Activated CD8-positive, alpha-beta memory T cell treated with anti-CD3 and anti-CD28 coated beads for 1 hour (primary cell): Measurements from ENCODE around the gene MOCOS.
"Not testable (repeated sequence)": the region's sequence is repeated elsewhere in the genome, so short reads cannot be mapped to it uniquely, and the experiment has no call there.

Source experiments
- DNase-seq, 2 donors: peaks; one replicate each; pipeline ENCODE4 v3.0.0-alpha.2; 2020; ENCODE audit warnings: low read depth in 1 of 2; ENCODE audit errors: extremely low read depth in 1 of 2

Gene MOCOS

GRCh38 chr18:36197511-36198166, 10.3 kb downstream of the MOCOS start:
- DNase-seq = no peak

DNA sequence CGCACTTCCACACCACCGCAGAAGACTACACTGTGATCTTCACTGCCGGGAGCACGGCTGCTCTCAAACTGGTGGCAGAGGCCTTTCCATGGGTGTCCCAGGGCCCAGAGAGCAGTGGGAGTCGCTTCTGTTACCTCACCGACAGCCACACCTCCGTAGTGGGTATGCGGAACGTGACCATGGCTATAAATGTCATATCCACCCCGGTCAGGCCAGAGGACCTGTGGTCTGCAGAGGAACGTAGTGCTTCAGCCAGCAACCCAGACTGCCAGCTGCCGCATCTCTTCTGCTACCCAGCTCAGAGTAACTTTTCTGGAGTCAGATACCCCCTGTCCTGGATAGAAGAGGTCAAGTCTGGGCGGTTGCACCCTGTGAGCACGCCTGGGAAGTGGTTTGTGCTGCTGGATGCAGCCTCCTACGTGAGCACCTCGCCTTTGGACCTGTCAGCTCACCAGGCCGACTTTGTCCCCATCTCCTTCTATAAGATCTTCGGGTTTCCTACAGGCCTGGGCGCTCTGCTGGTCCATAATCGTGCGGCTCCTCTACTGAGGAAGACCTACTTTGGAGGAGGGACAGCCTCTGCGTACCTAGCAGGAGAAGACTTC, 12.5 kb downstream of the MOCOS start:
- DNase-seq = no peak

GRCh38 chr18:36200354-36200771, 13.1 kb downstream of the MOCOS start:
- no peak for DNase-seq

DNA sequence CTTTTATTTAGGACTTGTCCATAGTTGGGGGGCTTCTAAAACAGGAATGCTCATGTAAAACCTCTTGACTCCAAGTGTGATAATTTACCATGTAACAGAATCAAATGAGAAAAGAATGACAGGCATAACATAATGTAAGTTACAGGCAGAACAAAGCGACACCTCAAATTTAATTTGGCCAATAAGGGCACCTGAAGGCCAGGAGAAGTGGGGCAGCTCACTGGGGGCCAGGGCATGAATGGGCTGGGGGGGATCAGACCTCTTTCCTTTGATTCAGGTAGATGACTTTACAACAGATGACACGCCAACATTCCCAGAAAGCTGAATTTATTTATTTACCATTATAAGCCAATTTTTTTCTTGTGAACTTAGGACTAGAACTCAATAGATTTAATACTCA, 14.5 kb downstream of the MOCOS start:
- no peak for DNase-seq

- no peak for DNase-seq
Observed at GRCh38 chr18:36203360-36203895, 16.1 kb downstream of the MOCOS start.

DNA sequence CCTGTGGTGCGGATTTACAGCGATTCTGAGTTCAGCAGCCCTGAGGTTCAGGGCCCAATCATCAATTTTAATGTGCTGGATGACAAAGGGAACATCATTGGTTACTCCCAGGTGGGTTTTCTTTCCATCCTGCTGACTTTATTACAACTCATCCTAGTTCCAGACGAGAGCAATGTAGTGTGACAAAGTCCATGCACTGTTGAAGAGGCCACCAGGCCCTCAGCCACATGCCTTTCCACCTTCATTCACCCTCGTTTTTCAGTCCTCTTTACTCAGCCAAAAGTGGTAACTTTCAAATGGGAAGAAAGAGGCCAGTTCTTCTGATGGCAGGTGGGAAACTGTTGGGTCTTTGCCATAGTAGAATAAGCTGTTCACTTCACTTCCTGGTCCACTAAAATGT, 17.9 kb downstream of the MOCOS start:
- no peak for DNase-seq

- no peak for DNase-seq
Observed at GRCh38 chr18:36207303-36207702, 20.0 kb downstream of the MOCOS start.

DNA sequence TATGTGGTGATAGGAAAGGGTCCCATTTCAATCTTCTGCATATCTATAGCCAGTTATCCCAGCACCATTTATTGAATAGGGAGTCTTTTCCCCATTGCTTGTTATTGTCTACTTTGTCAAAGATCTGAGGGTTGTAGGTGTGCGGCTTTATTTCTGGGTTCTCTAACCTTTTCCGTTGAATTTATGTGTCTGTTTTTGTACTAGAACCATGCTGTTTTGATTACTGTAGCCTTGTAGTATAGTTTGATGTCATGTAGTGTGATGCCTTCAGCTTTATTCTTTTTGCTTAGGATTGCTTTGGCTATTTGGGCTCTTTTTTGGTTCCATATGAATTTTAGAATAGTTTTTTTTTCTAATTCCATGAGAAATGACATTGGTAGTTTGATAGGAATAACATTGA, 20.7 kb downstream of the MOCOS start:
- not testable (repeated sequence) for DNase-seq

DNA sequence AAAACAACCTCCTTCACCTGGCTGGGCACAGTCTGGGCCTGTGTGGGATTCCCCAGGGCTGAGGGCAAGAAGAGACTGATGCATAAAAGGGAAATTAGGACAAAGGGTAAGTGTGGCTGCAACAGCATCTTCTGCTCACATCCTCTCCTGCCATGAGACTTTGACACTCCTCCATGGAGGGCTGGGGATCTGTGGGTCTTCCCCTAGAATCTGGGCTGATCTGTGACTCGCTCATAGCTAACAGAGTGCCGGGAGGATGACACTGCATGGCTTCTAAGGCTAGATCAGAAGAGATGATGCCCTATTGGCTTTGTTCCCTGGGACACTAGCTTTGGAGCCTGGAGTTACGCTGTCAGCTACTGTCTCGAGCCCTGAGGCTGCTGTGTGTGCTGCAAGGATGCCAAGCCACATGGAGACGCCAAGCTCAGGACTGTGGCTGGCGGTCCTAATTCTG, 24.3 kb downstream of the MOCOS start:
- no peak for DNase-seq

DNA sequence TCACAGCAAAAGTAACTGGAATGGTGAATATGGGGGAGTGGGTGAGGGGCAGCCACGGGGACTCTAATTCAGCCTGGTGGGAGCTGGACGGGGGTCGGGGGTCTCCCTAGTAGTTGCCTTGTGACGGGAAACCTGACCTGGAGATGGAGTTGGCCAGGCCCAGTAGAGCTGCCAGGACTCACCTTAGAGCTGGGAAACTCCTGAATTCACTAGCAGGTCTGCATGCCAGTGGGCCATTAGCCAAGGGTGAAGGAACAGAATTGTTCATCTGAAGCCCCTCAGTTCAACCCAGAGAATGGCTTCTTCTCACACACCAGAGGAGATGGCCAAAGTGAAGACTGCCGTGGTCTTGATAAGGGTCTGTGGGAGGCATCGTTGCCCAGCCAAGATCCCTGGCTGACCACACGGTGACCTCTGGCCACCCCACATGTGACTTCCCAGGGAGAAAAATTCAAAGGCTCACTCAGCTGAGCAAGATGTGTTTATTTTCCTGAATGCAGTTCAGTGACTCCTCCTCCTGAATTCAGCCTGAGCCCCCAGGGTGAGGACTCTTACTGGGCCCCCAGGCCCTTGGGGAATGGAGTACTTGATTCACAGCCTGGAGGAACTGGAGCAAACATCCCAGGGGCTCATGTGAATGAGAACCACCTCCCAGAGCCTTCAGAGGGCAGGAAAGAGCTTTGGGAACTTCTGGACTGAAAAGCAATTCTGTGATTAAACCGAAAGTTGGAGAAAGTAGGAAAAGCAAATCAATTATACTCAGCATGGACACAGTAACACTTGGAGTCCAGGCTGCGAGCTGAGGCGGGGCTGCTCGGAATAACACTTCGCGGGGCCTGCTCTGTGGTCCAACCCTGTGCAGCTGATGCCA, 25.2 kb downstream of the MOCOS start:
- DNase-seq = no peak

DNA sequence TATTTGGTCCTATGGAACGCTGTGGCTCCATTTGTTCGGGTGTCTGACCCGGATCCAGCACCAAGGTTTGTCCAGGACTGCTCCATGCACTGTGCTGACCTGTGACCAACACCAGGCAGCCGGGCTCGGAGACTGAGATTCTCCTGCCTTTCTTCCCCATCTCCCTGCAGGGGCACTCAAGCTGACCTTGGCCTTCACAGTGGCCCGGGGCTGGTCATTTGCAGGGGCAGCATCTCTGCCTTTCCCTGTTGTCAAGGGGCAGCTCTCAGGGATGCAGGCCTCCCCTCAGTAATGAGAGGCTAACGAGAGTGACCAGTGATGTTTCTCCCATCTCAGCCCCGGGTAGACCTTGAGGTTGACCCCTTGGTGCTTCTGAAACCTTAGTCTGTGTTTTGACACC, 27.5 kb downstream of the MOCOS start:
- no peak for DNase-seq

GRCh38 chr18:36215577-36215976, 28.3 kb downstream of the MOCOS start:
- no peak for DNase-seq

GRCh38 chr18:36217348-36217747, 30.1 kb downstream of the MOCOS start:
- no peak for DNase-seq

GRCh38 chr18:36229188-36229587, 41.9 kb downstream of the MOCOS start:
- no peak for DNase-seq

DNA sequence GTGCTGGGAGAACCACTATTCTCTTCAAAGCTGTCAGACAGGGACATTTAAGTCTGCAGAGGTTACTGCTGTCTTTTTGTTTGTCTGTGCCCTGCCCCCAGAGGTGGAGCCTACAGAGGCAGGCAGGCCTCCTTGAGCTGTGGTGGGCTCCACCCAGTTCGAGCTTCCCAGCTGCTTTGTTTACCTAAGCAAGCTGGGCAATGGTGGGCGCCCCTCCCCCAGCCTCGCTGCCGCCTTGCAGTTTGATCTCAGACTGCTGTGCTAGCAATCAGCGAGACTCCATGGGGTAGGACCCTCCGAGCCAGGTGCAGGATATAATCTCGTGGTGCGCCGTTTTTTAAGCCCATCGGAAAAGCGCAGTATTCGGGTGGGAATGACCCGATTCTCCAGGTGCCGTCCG, 53.2 kb downstream of the MOCOS start:
- DNase-seq = not testable (repeated sequence)

DNA sequence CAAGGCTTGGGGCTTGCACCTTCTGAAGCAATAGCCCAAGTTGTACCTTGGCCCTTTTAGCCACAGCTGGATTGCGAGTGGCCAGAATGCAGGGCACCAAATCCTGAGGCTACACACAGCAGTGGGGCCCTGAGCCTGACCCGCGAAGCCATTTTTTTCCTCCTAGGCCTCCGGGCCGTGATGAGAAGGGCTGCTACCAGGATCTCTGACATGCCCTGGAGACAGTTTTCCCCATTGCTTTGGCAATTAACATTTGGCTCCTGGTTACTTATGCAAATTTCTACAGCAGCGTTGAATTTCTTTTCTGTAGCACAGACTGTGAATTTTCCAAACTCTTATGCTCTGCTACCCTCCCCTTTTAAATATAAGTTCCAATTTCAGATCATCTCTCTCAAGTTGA, 54.5 kb downstream of the MOCOS start:
- DNase-seq = no peak

GRCh38 chr18:36247036-36247435, 59.7 kb downstream of the MOCOS start:
- DNase-seq = no peak

DNA sequence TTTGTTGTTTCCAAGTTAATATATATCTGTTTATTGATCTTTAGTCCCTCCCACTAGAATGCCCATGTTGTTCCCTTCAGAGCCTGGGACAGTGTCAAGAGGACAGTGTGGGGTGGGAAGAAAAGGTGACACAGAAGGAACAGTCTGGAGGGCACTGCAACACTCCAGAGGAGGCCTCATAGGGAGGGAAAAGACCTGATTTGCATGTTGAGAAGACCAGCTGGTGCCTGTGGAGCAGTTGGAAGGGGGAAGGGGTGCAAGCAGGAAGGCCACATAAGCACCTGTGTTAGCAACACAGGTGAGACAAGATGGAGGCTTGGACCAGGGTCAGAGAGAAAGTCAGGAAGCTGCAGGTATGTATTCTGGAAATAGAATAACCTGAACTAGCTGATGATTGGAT, 62.1 kb downstream of the MOCOS start:
- DNase-seq = no peak

- DNase-seq = no peak
Observed at GRCh38 chr18:36250827-36251226, 63.5 kb downstream of the MOCOS start.

DNA sequence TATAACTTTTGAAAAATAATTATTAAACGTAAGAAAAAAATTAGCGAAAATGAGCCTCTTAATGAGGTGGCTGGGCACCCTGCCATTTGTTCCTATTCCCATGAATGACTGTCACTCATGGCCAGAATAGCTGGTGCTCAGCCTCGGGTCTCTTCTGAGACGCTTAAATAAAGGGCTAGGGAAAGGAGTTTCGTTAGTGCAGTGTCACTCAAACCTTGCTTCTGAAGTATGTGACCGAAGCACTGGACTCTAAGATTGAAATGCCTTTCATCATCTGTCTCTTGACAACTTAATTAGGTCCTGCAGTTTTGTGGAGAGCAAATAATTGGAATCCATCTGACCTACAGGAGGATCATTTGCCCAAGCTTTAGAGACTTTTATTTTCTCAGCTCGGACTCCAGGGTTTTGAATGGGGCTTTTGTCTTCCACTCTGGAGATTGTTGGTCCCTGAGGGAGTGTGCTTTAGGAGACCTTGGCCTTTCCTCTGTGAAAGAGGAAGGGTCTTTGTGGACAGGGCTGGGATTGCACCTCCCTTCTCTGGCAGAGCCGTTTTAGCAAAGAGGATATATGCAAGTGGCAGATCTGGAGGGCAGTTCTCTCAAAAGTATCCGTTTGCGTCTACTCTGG, 67.9 kb downstream of the MOCOS start:
- DNase-seq = no peak

- DNase-seq = no peak
Observed at GRCh38 chr18:36256094-36256493, 68.8 kb downstream of the MOCOS start.
